Gastroesophageal sphincter (tissue), 4 donors: ENCODE results near the gene PYCR2. TPM values are rescaled to one million over a fixed set of nuclear protein-coding genes. Genes with fewer than 3 reads are reported as not detected.

Source experiments
- ATAC-seq: fragments of 150-250 bp; one replicate; pipeline ENCODE4 v1.9.1; 2016; ENCODE audit warnings: mild to moderate bottlenecking, moderate library complexity
- H3K27ac ChIP-seq, 4 donors: fragments of 200-600 bp; sonication (generic) in 3 of 4; 1 replicate in 3 of 4; 2 replicates in 1 of 4; pipeline ENCODE4 v1.5.1; 2016 to 2019
- H3K27me3 ChIP-seq: fragments of 200-600 bp; sonication (generic); one replicate; pipeline ENCODE4 v1.5.1; 2019
- H3K36me3 ChIP-seq, 2 donors: fragments of 200-600 bp; sonication (generic); one replicate each; pipeline ENCODE4 v1.5.1; 2019; ENCODE audit warnings: control low read depth in 1 of 2
- H3K4me1 ChIP-seq, 3 donors: fragments of 200-600 bp; sonication (generic); 1 replicate in 2 of 3; 2 replicates in 1 of 3; pipeline ENCODE4 v1.5.1; 2016 to 2019; ENCODE audit warnings: control low read depth in 2 of 3
- H3K4me3 ChIP-seq, 2 donors: fragments of 200-600 bp; sonication (generic); one replicate each; pipeline ENCODE4 v1.5.1; 2019; ENCODE audit warnings: mild to moderate bottlenecking in 1 of 2, moderate library complexity in 1 of 2
- H3K9me3 ChIP-seq, 3 donors: fragments of 200-600 bp; sonication (generic); one replicate each; pipeline ENCODE4 v1.5.1; 2017 to 2019; ENCODE audit warnings: control low read depth in 2 of 3
- EP300 ChIP-seq: sonication (generic); formaldehyde crosslinking; IDR thresholded peaks from one replicate; pipeline ENCODE4 v1.6.1; 2017; ENCODE audit warnings: antibody characterized with exemption, mild to moderate bottlenecking
- POLR2A ChIP-seq, 2 donors: fragments of 450-650 bp; IDR thresholded peaks; one replicate each; pipeline ENCODE4 v1.6.1; 2017; ENCODE audit warnings: antibody characterized with exemption in 2 of 2, mild to moderate bottlenecking in 2 of 2, moderate library complexity in 1 of 2
- POLR2AphosphoS5 ChIP-seq: sonication (generic); formaldehyde crosslinking; IDR thresholded peaks from one replicate; pipeline ENCODE4 v1.6.1; 2017; ENCODE audit warnings: antibody characterized with exemption
- WGBS, 2 donors: methylation state at CpG; one replicate each; pipeline ENCODE4 v1.1.5; 2018; ENCODE audit warnings: low coverage in 1 of 2; 5-methylcytosine and 5-hydroxymethylcytosine counted together
- small RNA-seq, 4 donors: library from RNA; depleted of rRNA; stranded (forward); fragments of <200 nt; gene quantifications; one replicate each; pipeline ENCODE3, GENCODE V24; 2016
- total RNA-seq, 4 donors: library from RNA; depleted of rRNA; stranded (reverse); fragments of >200 nt; gene quantifications; one replicate each; pipeline ENCODE4 v1.1.0, GENCODE V29; 2016
- TF ChIP-seq, protein P1 (sequence below), 4 experiments: fragments of 200-600 bp in 2 of 4; fragments of 450-650 bp in 2 of 4; sonication (generic) in 1 of 4; IDR thresholded peaks; one replicate each; pipeline ENCODE4 v1.5.1; 2017 to 2019; ENCODE audit warnings: antibody characterized with exemption in 4 of 4, mild to moderate bottlenecking in 2 of 4, moderate library complexity in 2 of 4

The PYCR2 gene
- total RNA-seq, 4 donors from 2014 or later = 43.6 to 65.5 (median 50.6) TPM

DNA sequence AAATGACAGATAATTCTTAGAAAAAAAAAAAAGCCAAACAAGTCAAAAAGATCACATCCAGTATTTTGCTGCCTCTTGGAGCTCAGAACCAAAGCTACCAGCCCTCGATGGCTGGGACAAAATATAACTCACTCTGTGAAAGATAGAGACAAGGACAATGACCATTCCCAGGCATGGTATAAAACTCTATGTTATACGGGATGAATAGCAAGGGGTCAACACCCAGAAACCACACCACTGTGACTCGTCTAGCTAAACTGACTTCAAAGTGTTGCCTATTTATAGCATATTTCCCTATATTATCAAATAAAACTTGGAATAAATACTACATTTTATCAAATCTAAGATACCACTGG lies 52.0 kb downstream of the PYCR2 start:
- H3K27ac ChIP-seq = no peak overlapping the region
- H3K4me3 ChIP-seq = no peak overlapping the region
- no peaks in the 10 kb centered on the region for H3K9me3 ChIP-seq
- 75 to 79% methylated on average over 3 of the region's 3 CpGs for WGBS, 2 donors
- peaks cover 0 to 96% of the 10 kb centered on the region in 2 donors for H3K36me3 ChIP-seq
- no peaks in the 10 kb centered on the region for H3K27me3 ChIP-seq
- ATAC-seq = no peak
- no peak for TF ChIP-seq POLR2AphosphoS5
- no peak for TF ChIP-seq EP300
- TF ChIP-seq POLR2A (IDR thresholded peaks at IDR 0.05) = no peak
- TF ChIP-seq, protein P1, sequence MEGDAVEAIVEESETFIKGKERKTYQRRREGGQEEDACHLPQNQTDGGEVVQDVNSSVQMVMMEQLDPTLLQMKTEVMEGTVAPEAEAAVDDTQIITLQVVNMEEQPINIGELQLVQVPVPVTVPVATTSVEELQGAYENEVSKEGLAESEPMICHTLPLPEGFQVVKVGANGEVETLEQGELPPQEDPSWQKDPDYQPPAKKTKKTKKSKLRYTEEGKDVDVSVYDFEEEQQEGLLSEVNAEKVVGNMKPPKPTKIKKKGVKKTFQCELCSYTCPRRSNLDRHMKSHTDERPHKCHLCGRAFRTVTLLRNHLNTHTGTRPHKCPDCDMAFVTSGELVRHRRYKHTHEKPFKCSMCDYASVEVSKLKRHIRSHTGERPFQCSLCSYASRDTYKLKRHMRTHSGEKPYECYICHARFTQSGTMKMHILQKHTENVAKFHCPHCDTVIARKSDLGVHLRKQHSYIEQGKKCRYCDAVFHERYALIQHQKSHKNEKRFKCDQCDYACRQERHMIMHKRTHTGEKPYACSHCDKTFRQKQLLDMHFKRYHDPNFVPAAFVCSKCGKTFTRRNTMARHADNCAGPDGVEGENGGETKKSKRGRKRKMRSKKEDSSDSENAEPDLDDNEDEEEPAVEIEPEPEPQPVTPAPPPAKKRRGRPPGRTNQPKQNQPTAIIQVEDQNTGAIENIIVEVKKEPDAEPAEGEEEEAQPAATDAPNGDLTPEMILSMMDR (IDR thresholded peaks at IDR 0.05) = no peak
- H3K4me1 ChIP-seq = peaks cover 0 to 11% (median 0%) of the 10 kb centered on the region in 3 donors

DNA sequence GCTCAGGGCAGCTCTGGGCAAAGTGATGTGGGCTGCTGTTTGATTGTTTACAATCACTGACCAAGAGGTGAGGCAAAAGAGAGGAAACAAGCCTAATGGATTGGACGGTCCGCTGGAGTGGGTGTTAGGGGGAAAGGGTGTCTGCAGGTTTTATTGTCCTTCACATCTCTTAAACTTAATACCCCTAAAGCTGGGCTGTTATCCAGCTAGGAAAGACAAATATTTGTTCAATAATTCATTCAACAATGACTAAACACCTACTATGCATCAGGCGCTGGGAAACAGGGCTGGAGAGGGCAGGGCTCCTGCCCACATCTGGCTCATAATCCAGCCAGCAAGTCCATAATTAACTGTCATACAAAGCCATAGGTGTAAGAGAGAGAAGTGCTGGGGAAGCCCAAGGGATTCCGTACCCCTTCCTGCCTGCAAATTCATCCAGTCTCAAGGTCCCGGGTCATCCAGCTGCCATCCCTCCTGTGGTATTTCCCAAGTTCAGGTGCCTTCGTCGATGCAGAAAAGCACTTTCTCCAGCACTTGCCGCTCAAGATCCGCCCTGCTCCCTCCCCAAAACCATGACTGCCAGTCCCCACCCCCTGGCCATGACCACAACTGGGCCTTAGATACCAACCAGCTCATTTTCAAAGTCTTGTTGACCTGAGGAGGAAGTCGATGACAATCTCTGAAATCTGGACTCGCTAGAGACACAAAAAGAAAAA lies 52.5 kb downstream of the PYCR2 start:
- TF ChIP-seq, protein P1 (IDR thresholded peaks at IDR 0.05) = no peak
- TF ChIP-seq POLR2AphosphoS5 (no peak), POLR2A (IDR thresholded peaks at IDR 0.05) (no peak), EP300 (no peak)
- no peak for ATAC-seq
- Histone ChIP-seq H3K9me3 (no peaks in the 10 kb centered on the region), H3K27ac (no peak overlapping the region), H3K27me3 (no peaks in the 10 kb centered on the region), H3K4me1 (peaks cover 0 to 11% (median 0%) of the 10 kb centered on the region in 3 donors), H3K36me3 (peaks cover 0 to 96% of the 10 kb centered on the region in 2 donors), H3K4me3 (no peak overlapping the region)
- 70 to 73% methylated on average over 5 to 11 of the region's 11 CpGs for WGBS, 2 donors

DNA sequence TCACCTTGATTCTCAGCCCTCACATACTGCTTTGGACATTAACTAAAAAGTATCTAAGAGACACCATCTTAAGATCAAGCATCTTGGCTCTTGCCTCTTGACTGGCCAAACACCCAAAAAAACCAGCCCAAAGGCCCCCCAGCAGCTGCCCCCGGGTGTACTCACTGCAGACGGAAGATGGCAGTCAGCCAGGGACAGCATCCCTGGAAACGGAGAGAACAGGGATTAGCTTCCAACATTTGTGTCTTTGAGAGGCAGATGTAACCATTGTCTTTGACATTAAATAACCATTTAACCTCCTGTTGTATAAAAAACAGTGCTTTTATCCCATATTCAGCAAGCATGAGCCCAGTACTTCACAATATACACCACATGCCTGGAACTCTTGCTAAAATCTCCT lies 53.1 kb downstream of the PYCR2 start:
- peak overlapping the region in 1 of 4 donors; percentile 24 for H3K27ac ChIP-seq
- TF ChIP-seq, protein P1 (IDR thresholded peaks at IDR 0.05) = no peak
- TF ChIP-seq POLR2AphosphoS5 = no peak
- TF ChIP-seq POLR2A (IDR thresholded peaks at IDR 0.05) = no peak
- no peak for TF ChIP-seq EP300
- peaks cover 0 to 96% of the 10 kb centered on the region in 2 donors for H3K36me3 ChIP-seq
- 15 to 41% methylated on average over 2 to 3 of the region's 3 CpGs for WGBS, 2 donors
- H3K9me3 ChIP-seq = no peaks in the 10 kb centered on the region
- no peak for ATAC-seq
- no peak overlapping the region for H3K4me3 ChIP-seq
- no peaks in the 10 kb centered on the region for H3K27me3 ChIP-seq
- peaks cover 0 to 17% (median 0%) of the 10 kb centered on the region in 3 donors for H3K4me1 ChIP-seq

Small RNA genes within 50 kb of the gene (small RNA-seq; reads per million reads assigned to genes)
- gene AL117348.1 (0 reads per million in 4 donors), gene NDUFA3P3 (0 reads per million in 4 donors)

Other genes starting within 250 kb of the PYCR2 start
- gene SRP9, start 146.4 kb downstream of the PYCR2 start, total RNA-seq = 100 to 1,000 TPM; 146 to 260 (median 216) TPM
- gene EPHX1, start 114.1 kb downstream of the PYCR2 start, total RNA-seq = 100 to 1,000 TPM in 3 of 4 donors, 10 to 100 TPM in 1; 74.0 to 133 (median 101) TPM
- 10 to 100 TPM; 10.9 to 55.9 (median 23.8) TPM for gene TMEM63A, start 41.9 kb downstream of the PYCR2 start, total RNA-seq
- 1 to 10 TPM in 1 of 4 donors, under 1 TPM in 1, not detected in 2; 0.35 to 1.4 TPM for gene LEFTY1, start 35.1 kb downstream of the PYCR2 start, total RNA-seq
- gene LEFTY2, start 17.0 kb upstream of the PYCR2 start, total RNA-seq = 1 to 10 TPM in 1 of 4 donors, not detected in 3; 1.1 TPM
- 10 to 100 TPM; 15.9 to 23.2 (median 21.2) TPM for gene SDE2, start 75.1 kb upstream of the PYCR2 start, total RNA-seq
- gene H3-3A, start 138.5 kb upstream of the PYCR2 start, total RNA-seq = 100 to 1,000 TPM; 309 to 383 (median 364) TPM